ENCODE results near the gene ICE1. TPM values are rescaled to one million over a fixed set of nuclear protein-coding genes. Genes with fewer than 3 reads are reported as not detected.
"Not testable (repeated sequence)": the region's sequence is repeated elsewhere in the genome, so short reads cannot be mapped to it uniquely, and the experiment has no call there.

Gene ICE1
- total RNA-seq, 1 donor from 2014 or later = 27.0 TPM

- Mint-ChIP-seq H3K36me3 (ENCODE audit: unreplicated experiment) (peaks cover 48% of the 10 kb centered on the region), H3K4me3 (ENCODE audit: unreplicated experiment) (no peak overlapping the region), H3K9me3 (ENCODE audit: unreplicated experiment) (no peaks in the 10 kb centered on the region), H3K4me1 (ENCODE audit: unreplicated experiment) (no peaks in the 10 kb centered on the region), H3K27me3 (ENCODE audit: unreplicated experiment) (no peaks in the 10 kb centered on the region), H3K27ac (ENCODE audit: unreplicated experiment) (no peak overlapping the region)
- DNase-seq (ENCODE audit: extremely low spot score, unreplicated experiment) = no peak
- no peak for TF ChIP-seq CTCF (IDR thresholded peaks at IDR 0.05)
Observed at GRCh38 chr5:5475975-5476374, 53.5 kb downstream of the ICE1 start.

- H3K9me3 Mint-ChIP-seq (ENCODE audit: unreplicated experiment); H3K27ac Mint-ChIP-seq (ENCODE audit: unreplicated experiment); H3K27me3 Mint-ChIP-seq (ENCODE audit: unreplicated experiment); H3K4me1 Mint-ChIP-seq (ENCODE audit: unreplicated experiment); DNase-seq (ENCODE audit: extremely low spot score, unreplicated experiment); H3K4me3 Mint-ChIP-seq (ENCODE audit: unreplicated experiment): not testable (repeated sequence)
- peaks cover 43% of the 10 kb centered on the region for H3K36me3 Mint-ChIP-seq (ENCODE audit: unreplicated experiment)
Observed at GRCh38 chr5:5479578-5479977, 57.1 kb downstream of the ICE1 start.

- H3K27ac Mint-ChIP-seq (ENCODE audit: unreplicated experiment) = no peak overlapping the region
- no peaks in the 10 kb centered on the region for H3K27me3 Mint-ChIP-seq (ENCODE audit: unreplicated experiment)
- DNase-seq (ENCODE audit: extremely low spot score, unreplicated experiment) = no peak
- peaks cover 35% of the 10 kb centered on the region for H3K36me3 Mint-ChIP-seq (ENCODE audit: unreplicated experiment)
- TF ChIP-seq CTCF (IDR thresholded peaks at IDR 0.05) = no peak
- no peaks in the 10 kb centered on the region for H3K9me3 Mint-ChIP-seq (ENCODE audit: unreplicated experiment)
- no peaks in the 10 kb centered on the region for H3K4me1 Mint-ChIP-seq (ENCODE audit: unreplicated experiment)
- no peak overlapping the region for H3K4me3 Mint-ChIP-seq (ENCODE audit: unreplicated experiment)
Observed at GRCh38 chr5:5480481-5481111, 58.1 kb downstream of the ICE1 start.

- TF ChIP-seq CTCF (IDR thresholded peaks at IDR 0.05) = no peak
- H3K27ac Mint-ChIP-seq (ENCODE audit: unreplicated experiment) = no peak overlapping the region
- H3K4me3 Mint-ChIP-seq (ENCODE audit: unreplicated experiment) = no peak overlapping the region
- no peaks in the 10 kb centered on the region for H3K4me1 Mint-ChIP-seq (ENCODE audit: unreplicated experiment)
- H3K27me3 Mint-ChIP-seq (ENCODE audit: unreplicated experiment) = no peaks in the 10 kb centered on the region
- H3K9me3 Mint-ChIP-seq (ENCODE audit: unreplicated experiment) = no peaks in the 10 kb centered on the region
- H3K36me3 Mint-ChIP-seq (ENCODE audit: unreplicated experiment) = peaks cover 29% of the 10 kb centered on the region
- DNase-seq (ENCODE audit: extremely low spot score, unreplicated experiment) = no peak
Observed at GRCh38 chr5:5481206-5481605, 58.7 kb downstream of the ICE1 start.

- no peak for DNase-seq (ENCODE audit: extremely low spot score, unreplicated experiment)
- Mint-ChIP-seq H3K4me3 (ENCODE audit: unreplicated experiment) (no peak overlapping the region), H3K4me1 (ENCODE audit: unreplicated experiment) (no peaks in the 10 kb centered on the region), H3K27me3 (ENCODE audit: unreplicated experiment) (no peaks in the 10 kb centered on the region), H3K36me3 (ENCODE audit: unreplicated experiment) (peaks cover 25% of the 10 kb centered on the region), H3K9me3 (ENCODE audit: unreplicated experiment) (no peaks in the 10 kb centered on the region), H3K27ac (ENCODE audit: unreplicated experiment) (no peak overlapping the region)
- TF ChIP-seq CTCF (IDR thresholded peaks at IDR 0.05) = no peak
Observed at GRCh38 chr5:5481633-5482032, 59.2 kb downstream of the ICE1 start.

DNA sequence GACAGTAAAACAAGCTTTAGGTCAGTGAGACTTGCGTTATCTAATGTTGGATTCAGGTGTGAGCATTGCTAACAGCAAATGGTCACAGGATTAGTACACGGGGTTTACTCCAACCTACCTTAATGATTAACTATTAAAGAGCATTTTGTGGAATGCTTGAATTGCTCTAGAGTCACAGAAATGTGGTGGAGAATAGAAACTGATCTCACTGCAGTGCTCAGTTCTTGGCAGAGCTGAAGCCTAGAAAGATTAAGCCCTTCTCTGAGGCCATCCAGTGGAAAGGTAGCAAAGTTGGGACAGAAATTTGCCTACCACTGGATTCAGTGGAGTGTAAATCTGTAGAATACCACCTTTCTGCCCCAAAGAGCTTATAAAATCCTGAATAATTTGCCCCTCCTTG lies 60.9 kb downstream of the ICE1 start:
- Mint-ChIP-seq H3K27ac (ENCODE audit: unreplicated experiment) (no peak overlapping the region), H3K4me3 (ENCODE audit: unreplicated experiment) (no peak overlapping the region), H3K9me3 (ENCODE audit: unreplicated experiment) (no peaks in the 10 kb centered on the region), H3K4me1 (ENCODE audit: unreplicated experiment) (no peaks in the 10 kb centered on the region), H3K36me3 (ENCODE audit: unreplicated experiment) (peaks cover 11% of the 10 kb centered on the region), H3K27me3 (ENCODE audit: unreplicated experiment) (no peaks in the 10 kb centered on the region)
- no peak for TF ChIP-seq CTCF (IDR thresholded peaks at IDR 0.05)
- no peak for DNase-seq (ENCODE audit: extremely low spot score, unreplicated experiment)
